ENCODE results near the gene TMEM235. TPM values are rescaled to one million over a fixed set of nuclear protein-coding genes. Genes with fewer than 3 reads are reported as not detected.

Gene TMEM235
- total and polyA plus RNA-seq, 9 of the 15 experiments (the other 6 are each of a cell fraction or from before 2014, with no cell fraction given), result not detected

DNA sequence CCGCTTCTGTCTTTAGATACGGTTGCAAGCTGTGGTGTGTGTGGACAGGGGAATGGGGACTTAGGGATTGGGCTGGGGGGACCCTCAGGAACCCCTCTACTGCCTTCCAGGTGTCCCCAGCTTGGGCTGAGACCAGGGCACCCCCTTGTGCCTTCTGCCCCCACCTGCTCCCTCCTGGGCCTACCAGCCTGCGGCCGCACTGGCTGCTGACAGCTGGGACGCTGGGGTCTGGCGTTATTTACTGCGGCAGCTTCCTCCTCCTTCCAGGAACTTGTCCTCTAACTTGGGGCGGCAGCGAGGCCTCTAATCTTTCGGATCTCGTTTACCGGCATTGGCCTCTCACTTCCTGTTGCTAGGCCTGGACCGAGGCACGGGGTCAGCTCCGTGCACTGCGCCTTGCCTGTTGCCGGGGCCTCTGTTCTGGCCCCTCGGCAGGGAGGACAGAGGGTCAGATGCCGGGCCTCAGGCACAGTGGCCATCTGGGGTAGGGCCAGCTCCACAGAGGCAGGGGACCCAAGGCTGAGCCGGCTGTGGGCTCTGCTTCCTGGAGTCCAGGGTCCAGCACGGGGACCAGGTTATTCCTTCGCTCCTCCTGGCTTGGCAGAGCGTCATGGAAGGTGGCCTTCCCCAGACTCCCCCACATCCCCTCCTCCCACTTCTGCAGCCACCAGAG is 31.8 kb downstream of the TMEM235 start (continued):
- TF ChIP-seq ZNF764 (CRISPR knock-in tag; IDR thresholded peaks at IDR 0.05; ENCODE audit: low read depth), result no peak
- peak; percentile 71; the same call in 1 of the 2 replicates for TF ChIP-seq GABPB1 (CRISPR knock-in tag; IDR thresholded peaks at IDR 0.05)
- no peak for TF ChIP-seq CEBPB (tag; IDR thresholded peaks at IDR 0.05)
- 0 out of 2 replicates have a peak, but pooled peaks have one; percentile 12 for TF ChIP-seq RB1 (IDR thresholded peaks at IDR 0.05; ENCODE audit: low read depth)
- 0 out of 2 replicates have a peak, but pooled peaks have one; percentile 7 for TF ChIP-seq ZNF165 (CRISPR knock-in tag; IDR thresholded peaks at IDR 0.05; ENCODE audit: borderline replicate concordance)
- no peak for TF ChIP-seq KAT8 (IDR thresholded peaks at IDR 0.05; ENCODE audit: low read depth)
- TF ChIP-seq, protein P1, sequence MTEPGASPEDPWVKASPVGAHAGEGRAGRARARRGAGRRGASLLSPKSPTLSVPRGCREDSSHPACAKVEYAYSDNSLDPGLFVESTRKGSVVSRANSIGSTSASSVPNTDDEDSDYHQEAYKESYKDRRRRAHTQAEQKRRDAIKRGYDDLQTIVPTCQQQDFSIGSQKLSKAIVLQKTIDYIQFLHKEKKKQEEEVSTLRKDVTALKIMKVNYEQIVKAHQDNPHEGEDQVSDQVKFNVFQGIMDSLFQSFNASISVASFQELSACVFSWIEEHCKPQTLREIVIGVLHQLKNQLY (CRISPR knock-in tag; conservative IDR thresholded peaks at IDR 0.05), result no peak
- TF ChIP-seq DMBX1 (CRISPR knock-in tag; IDR thresholded peaks at IDR 0.05; ENCODE audit: borderline replicate concordance), result peak; percentile 83; the same call in 1 of the 2 replicates
- 0 out of 4 replicates have a peak, but pooled peaks of 1 of the 2 experiments have one; percentile 19 for TF ChIP-seq NONO (IDR thresholded peaks at IDR 0.05; ENCODE audit: low read depth in 2 of 2, low read length in 1 of 2)
- TF ChIP-seq ZBED1 (IDR thresholded peaks at IDR 0.05), result peak; percentile 75; the same call in 1 of the 2 replicates
- TF ChIP-seq NCOR1 (IDR thresholded peaks at IDR 0.05), result peak; percentile 63
- peak; percentile 60 for TF ChIP-seq TBP (optimal IDR thresholded peaks at IDR 0.05; ENCODE audit: low read depth, low read length)
- TF ChIP-seq GATA2 (CRISPR knock-in tag; IDR thresholded peaks at IDR 0.05), result peak; percentile 99
- no peak for TF ChIP-seq FOS (IDR thresholded peaks at IDR 0.05; ENCODE audit: extremely low read depth, insufficient read length)
- TF ChIP-seq, protein P2, sequence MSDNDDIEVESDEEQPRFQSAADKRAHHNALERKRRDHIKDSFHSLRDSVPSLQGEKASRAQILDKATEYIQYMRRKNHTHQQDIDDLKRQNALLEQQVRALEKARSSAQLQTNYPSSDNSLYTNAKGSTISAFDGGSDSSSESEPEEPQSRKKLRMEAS (CRISPR knock-in tag; IDR thresholded peaks at IDR 0.05), result peak; percentile 67
- TF ChIP-seq, protein P3, sequence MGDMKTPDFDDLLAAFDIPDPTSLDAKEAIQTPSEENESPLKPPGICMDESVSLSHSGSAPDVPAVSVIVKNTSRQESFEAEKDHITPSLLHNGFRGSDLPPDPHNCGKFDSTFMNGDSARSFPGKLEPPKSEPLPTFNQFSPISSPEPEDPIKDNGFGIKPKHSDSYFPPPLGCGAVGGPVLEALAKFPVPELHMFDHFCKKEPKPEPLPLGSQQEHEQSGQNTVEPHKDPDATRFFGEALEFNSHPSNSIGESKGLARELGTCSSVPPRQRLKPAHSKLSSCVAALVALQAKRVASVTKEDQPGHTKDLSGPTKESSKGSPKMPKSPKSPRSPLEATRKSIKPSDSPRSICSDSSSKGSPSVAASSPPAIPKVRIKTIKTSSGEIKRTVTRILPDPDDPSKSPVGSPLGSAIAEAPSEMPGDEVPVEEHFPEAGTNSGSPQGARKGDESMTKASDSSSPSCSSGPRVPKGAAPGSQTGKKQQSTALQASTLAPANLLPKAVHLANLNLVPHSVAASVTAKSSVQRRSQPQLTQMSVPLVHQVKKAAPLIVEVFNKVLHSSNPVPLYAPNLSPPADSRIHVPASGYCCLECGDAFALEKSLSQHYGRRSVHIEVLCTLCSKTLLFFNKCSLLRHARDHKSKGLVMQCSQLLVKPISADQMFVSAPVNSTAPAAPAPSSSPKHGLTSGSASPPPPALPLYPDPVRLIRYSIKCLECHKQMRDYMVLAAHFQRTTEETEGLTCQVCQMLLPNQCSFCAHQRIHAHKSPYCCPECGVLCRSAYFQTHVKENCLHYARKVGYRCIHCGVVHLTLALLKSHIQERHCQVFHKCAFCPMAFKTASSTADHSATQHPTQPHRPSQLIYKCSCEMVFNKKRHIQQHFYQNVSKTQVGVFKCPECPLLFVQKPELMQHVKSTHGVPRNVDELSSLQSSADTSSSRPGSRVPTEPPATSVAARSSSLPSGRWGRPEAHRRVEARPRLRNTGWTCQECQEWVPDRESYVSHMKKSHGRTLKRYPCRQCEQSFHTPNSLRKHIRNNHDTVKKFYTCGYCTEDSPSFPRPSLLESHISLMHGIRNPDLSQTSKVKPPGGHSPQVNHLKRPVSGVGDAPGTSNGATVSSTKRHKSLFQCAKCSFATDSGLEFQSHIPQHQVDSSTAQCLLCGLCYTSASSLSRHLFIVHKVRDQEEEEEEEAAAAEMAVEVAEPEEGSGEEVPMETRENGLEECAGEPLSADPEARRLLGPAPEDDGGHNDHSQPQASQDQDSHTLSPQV (IDR thresholded peaks at IDR 0.05), result peak; percentile 99
- TF ChIP-seq, protein P4, sequence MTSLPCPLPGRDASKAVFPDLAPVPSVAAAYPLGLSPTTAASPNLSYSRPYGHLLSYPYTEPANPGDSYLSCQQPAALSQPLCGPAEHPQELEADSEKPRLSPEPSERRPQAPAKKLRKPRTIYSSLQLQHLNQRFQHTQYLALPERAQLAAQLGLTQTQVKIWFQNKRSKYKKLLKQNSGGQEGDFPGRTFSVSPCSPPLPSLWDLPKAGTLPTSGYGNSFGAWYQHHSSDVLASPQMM (CRISPR knock-in tag; IDR thresholded peaks at IDR 0.05), result no peak
- TF ChIP-seq ZBTB1 (CRISPR knock-in tag; IDR thresholded peaks at IDR 0.05; ENCODE audit: borderline replicate concordance, low read depth), result no peak; the same call in 1 of the 2 replicates
- peak; percentile 69; the same call in 1 of the 2 replicates for TF ChIP-seq DPF2 (IDR thresholded peaks at IDR 0.05)
